CD4-positive, alpha-beta T cell treated with Interleukin-6 for 4 hours (primary cell): ENCODE results near the gene FKBP8.
A peak's percentile ranks its signal among the peaks of the same experiment; 100 is the strongest.
"Not testable (repeated sequence)": the region's sequence is repeated elsewhere in the genome, so short reads cannot be mapped to it uniquely, and the experiment has no call there.

Experiments used
- DNase-seq: peaks from one replicate; pipeline ENCODE4 v3.0.0-alpha.2; 2020; ENCODE audit warnings: mixed read lengths

The FKBP8 gene

DNA sequence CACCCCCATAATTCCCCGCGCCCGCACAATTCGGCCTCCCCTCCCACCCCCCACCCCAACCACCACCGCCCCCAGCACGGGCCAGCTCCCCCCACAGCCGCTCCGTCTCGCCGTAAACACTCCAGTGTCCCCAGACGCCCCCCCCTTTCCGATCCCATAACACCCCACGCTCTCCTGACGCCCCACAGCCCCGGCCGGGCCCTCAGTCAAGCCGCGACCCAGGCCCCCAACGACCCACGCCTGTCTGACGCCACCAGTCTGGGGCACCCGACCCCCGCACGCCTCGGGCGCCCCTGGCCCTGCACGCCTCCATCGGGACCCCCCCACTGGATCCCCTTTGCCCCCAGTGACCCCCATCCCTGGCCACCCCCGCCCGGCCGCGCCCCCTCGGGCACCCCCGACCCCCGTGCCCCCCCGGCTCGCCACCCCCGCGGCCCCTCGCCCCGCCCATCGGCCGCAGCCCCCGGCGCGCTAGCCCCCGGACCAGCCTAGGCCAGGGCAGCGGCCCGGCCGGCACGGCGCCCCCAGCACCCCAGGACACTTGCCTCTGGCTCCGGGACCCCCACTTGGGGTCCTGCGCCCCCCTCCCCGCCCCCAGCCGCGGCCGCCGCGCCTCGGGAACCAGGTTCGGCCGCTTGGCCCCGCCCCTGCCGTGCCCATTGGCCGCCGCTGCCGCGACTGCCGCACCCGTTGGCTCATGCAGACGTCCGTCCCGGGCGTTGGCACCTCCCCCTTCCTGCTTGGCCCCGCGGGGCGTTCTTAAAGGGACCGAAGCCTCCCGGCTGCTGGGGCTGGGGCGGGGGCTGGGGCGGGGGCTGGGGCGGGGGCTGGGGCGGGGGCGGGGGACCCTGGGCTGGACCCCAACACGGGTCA, at the start of gene FKBP8:
TSS of gene FKBP8 (minus strand) at position 633 of the 873 bp plus-strand sequence. CDS start 1,603 bp downstream, outside the sequence.
- DNase-seq = peak; percentile 97

- DNase-seq = not testable (repeated sequence)
Observed at GRCh38 chr19:18592732-18593131, 49.4 kb upstream of the FKBP8 start.

- no peak for DNase-seq
Observed at GRCh38 chr19:18591735-18592385, 48.5 kb upstream of the FKBP8 start.

GRCh38 chr19:18590273-18591272, 47.2 kb upstream of the FKBP8 start:
- peak; percentile 52 for DNase-seq

DNA sequence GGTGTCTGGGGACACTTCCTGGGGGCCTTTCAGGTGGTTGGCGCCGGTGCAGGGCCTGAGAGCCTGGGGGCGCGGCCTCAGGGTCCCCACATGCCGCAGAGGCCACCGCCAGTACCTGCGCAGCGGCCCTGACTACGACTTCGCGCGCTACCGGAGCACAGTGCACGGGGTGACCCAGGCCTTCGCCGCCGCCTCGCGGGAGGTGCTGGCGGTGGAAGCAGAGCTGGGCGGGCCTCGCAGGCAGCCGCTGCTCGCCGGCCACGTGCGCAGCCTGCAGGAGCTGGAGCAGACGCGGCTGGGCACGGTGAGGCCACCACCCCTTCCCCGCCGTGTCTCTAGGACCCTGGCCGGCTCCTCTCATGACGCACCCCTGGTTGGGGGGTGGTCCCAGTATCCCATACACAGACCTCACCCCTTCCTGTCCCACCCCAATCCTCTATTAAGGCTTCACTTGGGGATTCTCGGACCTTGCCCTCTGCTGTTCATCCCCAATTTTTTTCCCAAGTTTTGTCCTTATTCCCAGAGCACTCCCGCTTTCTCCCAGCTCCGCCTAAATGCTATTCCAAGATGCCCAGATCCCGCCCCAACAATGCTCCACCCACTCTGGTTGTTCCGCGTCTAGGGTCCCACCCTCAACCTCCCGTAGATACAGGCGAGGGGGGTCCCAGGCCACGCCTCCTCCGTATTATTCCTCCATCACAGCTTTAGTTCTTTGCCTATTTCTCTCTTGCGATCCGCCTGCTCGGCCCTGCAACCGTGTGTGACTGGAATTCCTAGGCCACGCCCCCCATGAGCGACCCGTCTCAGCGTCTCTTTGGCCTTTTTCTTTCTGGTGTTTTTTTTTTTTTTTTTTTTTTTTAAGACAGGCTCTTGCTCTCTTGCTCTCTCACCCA, 46.3 kb upstream of the FKBP8 start:
- peak; percentile 71 for DNase-seq

DNA sequence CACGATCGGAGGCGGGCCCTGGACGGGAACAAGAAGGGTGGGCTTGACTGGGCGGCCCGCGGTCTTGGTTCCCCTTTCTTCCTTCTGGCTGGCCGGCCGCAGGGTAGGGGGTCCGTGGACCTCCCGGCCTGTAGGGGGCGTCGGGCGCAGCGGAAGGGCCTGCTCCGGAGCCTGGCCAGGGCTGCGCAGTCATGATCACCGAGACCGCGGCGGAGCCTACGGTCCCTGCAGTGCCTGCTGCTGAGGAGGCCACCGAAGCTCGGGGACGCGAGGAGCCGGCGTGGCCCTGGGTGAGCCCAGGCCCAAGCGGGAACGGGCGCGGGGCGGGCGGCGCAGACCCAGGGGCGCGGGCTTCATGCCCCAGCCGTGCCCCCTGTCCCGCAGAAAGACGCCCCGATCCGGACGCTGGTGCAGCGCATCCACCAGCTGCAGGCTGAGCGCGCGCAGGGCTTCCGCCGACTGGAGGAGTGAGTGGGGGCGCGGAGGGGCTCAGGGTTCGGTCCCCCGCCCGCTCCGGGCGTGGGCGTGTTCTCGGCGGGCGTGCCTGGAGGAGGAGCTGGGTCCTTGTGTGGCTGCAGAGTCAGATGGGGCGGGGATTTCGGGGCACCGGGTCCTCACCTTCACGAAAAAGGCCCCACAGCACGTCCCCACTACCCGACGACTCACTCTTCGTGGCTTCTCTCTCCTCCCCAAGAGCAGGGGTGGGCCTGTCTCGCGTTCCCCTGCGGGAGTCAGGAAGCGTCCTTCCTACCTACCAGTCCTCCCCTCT, 45.4 kb upstream of the FKBP8 start, which contains the start of gene REX1BD:
TSS of gene REX1BD (plus strand) at position 188 of the 769 bp plus-strand sequence. CDS start at position 192, 4 bp downstream.
- DNase-seq = peak; percentile 94

GRCh38 chr19:18587962-18588610, 44.7 kb upstream of the FKBP8 start:
- no peak for DNase-seq

- DNase-seq = no peak
Observed at GRCh38 chr19:18587561-18587960, 44.2 kb upstream of the FKBP8 start.

- DNase-seq = no peak
Observed at GRCh38 chr19:18586306-18586705, 42.9 kb upstream of the FKBP8 start.

- no peak for DNase-seq
Observed at GRCh38 chr19:18580311-18580710, 36.9 kb upstream of the FKBP8 start.

- no peak for DNase-seq
Observed at GRCh38 chr19:18577365-18577914, 34.1 kb upstream of the FKBP8 start.

DNA sequence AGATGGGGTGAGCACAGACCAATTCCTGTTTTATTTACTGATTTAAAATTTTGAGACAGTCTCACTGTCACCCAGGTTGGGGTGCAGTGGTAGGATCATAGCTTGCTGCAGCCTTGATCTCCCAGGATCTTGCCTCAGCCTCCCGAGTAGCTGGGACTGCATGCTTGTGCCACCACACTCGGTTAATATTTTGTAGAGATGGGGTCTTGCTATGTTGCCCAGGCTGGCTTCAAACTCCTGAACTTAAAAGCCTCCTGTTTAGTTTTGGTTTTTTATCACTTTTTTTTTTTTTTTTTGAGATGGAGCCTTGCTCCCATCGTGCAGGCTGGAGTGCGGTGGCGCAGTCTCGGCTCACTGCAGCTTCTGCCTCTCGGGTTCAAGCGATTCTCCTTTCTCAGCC, 33.0 kb upstream of the FKBP8 start:
- no peak for DNase-seq

DNA sequence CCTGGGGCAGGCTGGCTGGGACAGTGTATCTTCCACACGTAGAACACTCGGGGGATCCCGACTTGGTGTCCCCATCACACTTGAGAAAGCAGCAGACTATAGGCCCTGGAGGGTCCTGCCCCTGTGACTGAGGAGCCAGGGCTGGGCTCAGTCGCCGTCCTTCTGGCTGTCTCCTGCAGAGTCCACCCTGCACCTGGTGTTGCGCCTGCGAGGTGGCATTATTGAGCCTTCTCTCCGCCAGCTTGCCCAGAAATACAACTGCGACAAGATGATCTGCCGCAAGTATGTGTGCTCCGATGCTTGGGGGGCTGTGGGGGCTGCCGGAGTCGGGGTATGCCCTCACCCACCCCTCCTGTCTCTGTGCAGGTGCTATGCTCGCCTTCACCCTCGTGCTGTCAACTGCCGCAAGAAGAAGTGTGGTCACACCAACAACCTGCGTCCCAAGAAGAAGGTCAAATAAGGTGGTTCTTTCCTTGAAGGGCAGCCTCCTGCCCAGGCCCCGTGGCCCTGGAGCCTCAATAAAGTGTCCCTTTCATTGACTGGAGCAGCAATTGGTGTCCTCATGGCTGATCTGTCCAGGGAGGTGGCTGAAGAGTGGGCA, 31.4 kb upstream of the FKBP8 start:
- DNase-seq = no peak

GRCh38 chr19:18571564-18572344, 28.4 kb upstream of the FKBP8 start, which contains the start of gene UBA52:
TSS of gene UBA52 (plus strand) at chr19:18571857. CDS start at chr19:18573301, 1,444 bp downstream.
- peak; percentile 99 for DNase-seq

GRCh38 chr19:18568367-18568766, 25.0 kb upstream of the FKBP8 start:
- DNase-seq = no peak

DNA sequence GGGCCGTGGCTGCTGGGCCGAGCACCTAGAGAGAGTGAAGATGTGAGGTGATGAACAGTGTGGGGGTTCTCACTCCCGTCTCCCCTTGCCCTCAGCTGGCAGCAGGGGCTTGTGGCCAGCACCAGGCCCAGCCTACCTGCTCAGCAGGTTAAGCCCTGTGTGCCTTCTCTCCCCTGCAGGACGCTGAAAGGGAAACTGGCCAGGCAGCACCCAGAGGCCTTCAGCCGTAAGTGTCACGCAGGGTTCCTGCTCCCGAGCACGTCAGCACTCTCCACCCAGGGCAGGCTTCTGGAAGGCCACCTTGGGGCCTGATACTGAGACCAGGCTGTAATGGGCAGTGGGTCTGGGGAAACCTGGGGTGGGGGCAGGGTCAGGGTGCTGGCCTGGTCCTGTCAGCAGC, 23.6 kb upstream of the FKBP8 start:
- no peak for DNase-seq

DNA sequence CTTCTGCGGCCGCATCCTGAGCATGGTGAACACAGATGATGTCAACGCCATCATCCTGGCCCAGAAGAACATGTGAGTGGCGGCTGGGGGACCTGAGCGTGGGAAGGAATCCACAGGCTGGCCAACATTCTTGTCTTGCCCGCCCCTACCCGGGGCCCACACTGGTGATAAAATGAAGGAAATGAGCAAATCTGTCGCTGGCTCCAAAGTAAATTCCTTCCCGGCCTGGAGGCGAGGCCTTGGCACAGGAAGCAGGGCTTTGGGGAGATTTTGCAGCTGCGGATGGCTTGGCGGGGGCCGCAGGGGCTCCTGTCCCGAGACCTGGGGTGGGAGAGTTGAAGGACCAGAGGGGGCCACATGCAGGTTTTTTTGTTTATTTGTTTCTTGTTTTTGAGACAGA, 18.7 kb upstream of the FKBP8 start:
- DNase-seq = no peak

- DNase-seq = no peak
Observed at GRCh38 chr19:18559685-18560084, 16.3 kb upstream of the FKBP8 start.

GRCh38 chr19:18558604-18559003, 15.2 kb upstream of the FKBP8 start:
- no peak for DNase-seq
